GM10248 (cell line): ENCODE measurements around the gene KCTD19.

ENCODE experiments used
- CTCF ChIA-PET: fragments of 300-600 bp; sonication (Branson Sonifier 250); formaldehyde crosslinking; extraction: SDS; loops from one replicate; lab custom pipeline; 2021; ENCODE audit warnings: antibody characterized with exemption; lab: Yijun Ruan, JAX
- POLR2A ChIA-PET: fragments of 350-650 bp; sonication (Branson Sonifier 250); formaldehyde crosslinking; extraction: SDS; loops from one replicate; lab custom pipeline; 2020; ENCODE audit warnings: antibody characterized with exemption; lab: Yijun Ruan, JAX
- DNase-seq: peaks from one replicate; pipeline ENCODE4 v3.0.0; 2012; ENCODE audit errors: extremely low spot score
- CTCF ChIP-seq: IDR thresholded peaks from 2 replicates; pipeline ENCODE4 v1.5.1; 2012; ENCODE audit warnings: mild to moderate bottlenecking, low read depth; ENCODE audit errors: extremely low read depth, missing control alignments, control extremely low read depth

Gene KCTD19

DNA sequence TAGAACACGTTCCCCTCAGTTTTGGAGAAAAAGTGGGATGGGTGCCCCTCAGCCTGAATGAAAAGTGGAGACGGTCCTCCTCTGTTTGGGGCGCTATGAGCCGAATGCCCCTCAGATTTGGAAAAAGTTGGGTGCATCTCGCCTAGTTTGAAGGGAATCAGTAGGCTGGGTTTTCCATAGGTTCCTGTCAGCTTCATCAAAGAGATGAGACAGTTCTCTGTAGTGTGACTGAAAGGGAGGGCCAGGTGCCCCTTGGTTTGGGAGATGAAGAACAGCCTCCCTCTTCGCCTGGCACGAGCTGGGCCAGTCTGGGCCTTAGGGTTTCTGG, 78.5 kb downstream of the KCTD19 start:
- no peak for TF ChIP-seq CTCF
- ChIA-PET CTCF (interaction anchor here (1.0 to 5.3 kb wide), 9 partner anchors 10 to 273 kb away, joined by 3 to 32 read pairs (median 6); partner anchors contain the start of gene TMEM208), POLR2A (interaction anchor here (0.6 to 2.4 kb wide), 7 partner anchors 9 to 207 kb away, joined by 4 to 11 read pairs (median 5); partner anchors contain the start of gene TMEM208)
- DNase-seq: no peak

GRCh38 chr16:67247192-67248072, 79.1 kb downstream of the KCTD19 start, which contains the start of gene FHOD1:
Gene FHOD1 (minus strand): TSS chr16:67247481. CDS start chr16:67247410, 71 bp downstream.
- ChIA-PET POLR2A (interaction anchor here (0.6 to 2.4 kb wide), 8 partner anchors 9 to 206 kb away, joined by 4 to 11 read pairs (median 5); partner anchors contain the start of gene TMEM208), CTCF (interaction anchor here (1.3 to 5.3 kb wide), 9 partner anchors 9 to 274 kb away, joined by 3 to 32 read pairs (median 6); partner anchors contain the start of gene TMEM208)
- TF ChIP-seq CTCF: no peak
- peak; percentile 97 for DNase-seq

DNA sequence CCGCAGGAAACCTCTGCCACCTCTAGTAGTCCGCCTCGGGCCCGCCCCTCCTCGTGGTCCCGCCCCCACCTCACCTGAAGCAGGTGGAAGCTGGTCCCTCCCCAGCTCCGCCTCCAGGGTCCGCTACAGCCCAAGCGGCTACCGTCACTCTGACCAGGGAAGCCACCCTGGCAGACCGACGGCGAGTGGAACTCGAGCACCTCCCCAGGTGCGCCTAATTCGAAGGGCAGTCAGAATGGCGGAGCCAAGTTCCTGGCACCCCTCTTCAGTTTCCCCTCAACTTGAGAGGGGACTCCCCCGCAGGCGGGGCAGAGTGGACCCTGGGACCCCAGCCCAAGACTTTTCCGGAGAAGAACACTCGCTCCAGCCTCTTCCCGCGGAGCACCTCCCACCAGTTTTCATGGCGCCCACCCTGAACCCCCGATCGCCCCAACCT, 79.8 kb downstream of the KCTD19 start:
- ChIA-PET POLR2A (interaction anchor here (1.3 to 2.4 kb wide), 4 partner anchors 8 to 20 kb away, joined by 5 to 11 read pairs (median 7); partner anchors contain the start of gene TMEM208), CTCF (interaction anchor here (1.5 to 5.3 kb wide), 8 partner anchors 9 to 229 kb away, joined by 4 to 32 read pairs (median 12); partner anchors contain the start of gene TMEM208)
- TF ChIP-seq CTCF: no peak
- DNase-seq: peak; percentile 44

- peak; percentile 76 for DNase-seq
- ChIA-PET POLR2A (interaction anchor here (1.5 to 2.4 kb wide), 2 partner anchors 17 to 19 kb away, joined by 9 to 11 read pairs; partner anchors contain the start of gene TMEM208), CTCF (interaction anchor here (1.6 to 5.3 kb wide), 8 partner anchors 8 to 228 kb away, joined by 4 to 32 read pairs (median 12); partner anchors contain the start of gene TMEM208)
- peak; percentile 42 for TF ChIP-seq CTCF
These were observed 80.3 kb downstream of the KCTD19 start for GRCh38 chr16:67246081-67246755.

DNA sequence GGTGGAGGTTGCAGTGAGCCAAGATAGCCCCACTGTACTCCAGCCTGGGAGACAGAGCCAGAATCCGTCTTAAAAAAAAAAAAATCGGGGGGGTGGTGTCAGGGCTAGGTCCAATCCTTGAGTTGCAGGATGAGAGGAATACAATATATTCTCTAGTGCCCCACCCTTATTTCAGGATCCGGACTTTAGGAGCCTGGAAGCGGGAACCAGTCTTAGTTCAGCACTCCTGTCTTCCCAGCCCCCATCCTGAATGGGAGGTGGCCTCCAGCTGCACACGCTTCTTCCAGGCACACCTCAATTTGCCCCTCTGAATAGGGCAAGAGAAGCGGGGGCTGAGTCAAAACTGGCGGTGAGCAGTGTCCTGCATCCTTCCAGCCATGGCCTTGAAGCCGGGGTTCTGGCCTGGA, 80.9 kb downstream of the KCTD19 start:
- no peak for DNase-seq
- no peak for TF ChIP-seq CTCF
- ChIA-PET CTCF (interaction anchor here (2.1 to 5.3 kb wide), 6 partner anchors 7 to 183 kb away, joined by 7 to 32 read pairs (median 14); partner anchors contain the start of gene TMEM208), POLR2A (interaction anchor here (2.4 kb wide), 1 partner anchor 16 kb away, joined by 11 read pairs; no protein-coding TSS in a partner anchor)
